Stimulated activated naive CD8-positive, alpha-beta T cell treated with anti-CD3 and anti-CD28 coated beads, Interleukin-15, Interleukin-2, amounts not matched to agents 100 ng/mL and 50 ng/mL, for 24 hours (primary cell): ENCODE measurements around the gene GAS2L2.

Experiments
- H3K27ac Mint-ChIP-seq: one replicate; pipeline ENCODE4 v1.8.0; 2021; ENCODE audit warnings: mild to moderate bottlenecking, mixed read lengths
- H3K27me3 Mint-ChIP-seq: one replicate; pipeline ENCODE4 v1.8.0; 2021; ENCODE audit warnings: mixed read lengths
- H3K36me3 Mint-ChIP-seq: one replicate; pipeline ENCODE4 v1.8.0; 2021; ENCODE audit warnings: low read depth, mixed read lengths
- H3K4me1 Mint-ChIP-seq: one replicate; pipeline ENCODE4 v1.8.0; 2021; ENCODE audit warnings: low read depth, mixed read lengths
- H3K4me3 Mint-ChIP-seq: one replicate; pipeline ENCODE4 v1.8.0; 2021; ENCODE audit warnings: mild to moderate bottlenecking, mixed read lengths
- H3K9me3 Mint-ChIP-seq: one replicate; pipeline ENCODE4 v1.8.0; 2021; ENCODE audit warnings: mixed read lengths

The GAS2L2 gene

DNA sequence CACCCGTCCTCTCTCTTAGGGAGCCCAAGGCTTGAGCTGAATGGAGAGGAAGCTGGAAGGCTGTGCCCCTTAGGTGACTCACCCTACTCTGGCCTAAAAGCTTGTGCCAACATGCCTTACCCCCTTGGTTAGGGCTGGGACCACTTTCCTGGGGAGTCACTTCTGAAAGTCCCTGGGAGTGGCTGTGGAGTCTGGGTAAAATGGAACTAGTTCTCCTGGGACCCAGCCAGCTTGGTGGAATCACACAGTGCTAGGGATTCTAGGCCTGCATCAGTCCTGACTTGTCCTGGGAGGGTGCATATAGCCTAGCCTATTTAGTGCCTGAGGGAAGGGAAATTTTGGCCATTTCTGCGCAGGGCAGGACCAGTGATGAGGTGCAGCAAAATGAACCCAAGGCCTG is 31.9 kb upstream of the GAS2L2 start:
- Mint-ChIP-seq H3K36me3 (no peaks in the 10 kb centered on the region), H3K4me3 (no peak overlapping the region), H3K27me3 (peaks cover 8% of the 10 kb centered on the region), H3K27ac (no peak overlapping the region), H3K4me1 (peaks cover 16% of the 10 kb centered on the region), H3K9me3 (no peaks in the 10 kb centered on the region)

DNA sequence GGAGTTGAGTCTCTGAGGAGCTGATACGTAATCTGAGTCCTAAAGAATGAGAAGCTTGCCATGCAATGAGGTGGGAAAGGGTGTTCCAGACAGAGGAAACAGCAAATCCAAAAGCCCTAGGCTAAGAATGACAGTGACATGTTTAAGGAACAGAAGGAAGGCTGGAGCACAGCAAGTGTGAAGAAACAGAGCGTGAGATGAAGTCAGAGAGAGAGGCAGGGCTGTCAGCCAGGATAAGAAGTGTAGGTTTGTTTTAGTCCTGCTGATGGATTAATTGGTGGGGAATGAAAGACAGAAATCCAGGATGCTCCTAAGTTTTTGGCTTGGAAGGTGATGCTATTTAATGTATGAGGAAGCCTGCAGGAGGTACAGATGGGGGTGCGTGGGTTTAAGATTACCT is 27.9 kb upstream of the GAS2L2 start:
- no peak overlapping the region for H3K27ac Mint-ChIP-seq

DNA sequence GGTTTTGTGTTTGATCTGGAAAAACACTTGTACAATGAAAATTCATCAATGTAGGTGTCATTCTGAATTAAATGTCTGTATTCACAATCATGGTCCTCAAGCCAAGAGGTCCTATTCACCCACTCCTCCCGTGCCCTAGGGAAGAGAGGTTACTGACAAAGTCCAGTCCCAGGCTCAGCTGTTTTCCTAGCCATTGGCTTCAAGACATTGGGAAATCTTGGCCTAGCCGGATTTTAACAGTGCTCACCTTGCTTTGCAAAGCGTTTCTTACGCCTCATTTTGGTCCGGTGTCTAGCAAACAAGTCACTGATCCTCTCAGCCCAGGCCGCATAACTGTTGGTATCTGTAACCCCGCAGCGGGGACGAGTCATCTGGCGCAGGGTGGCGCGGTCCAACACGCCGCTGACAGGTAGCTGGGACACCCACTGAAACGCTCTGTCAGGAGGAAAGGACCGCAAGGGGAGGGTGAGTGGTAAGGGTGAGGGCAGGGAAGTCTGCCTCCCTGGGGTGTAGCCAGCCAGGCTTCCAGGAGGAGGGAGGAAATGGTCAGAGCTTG is 25.7 kb upstream of the GAS2L2 start:
- Mint-ChIP-seq H3K9me3 (no peaks in the 10 kb centered on the region), H3K27me3 (peaks cover 8% of the 10 kb centered on the region), H3K4me1 (no peaks in the 10 kb centered on the region), H3K27ac (no peak overlapping the region), H3K36me3 (no peaks in the 10 kb centered on the region), H3K4me3 (no peak overlapping the region)

More for the DNA sequence above, 27.9 kb upstream of the GAS2L2 start:
- Mint-ChIP-seq H3K9me3 (no peaks in the 10 kb centered on the region), H3K27me3 (peaks cover 8% of the 10 kb centered on the region), H3K4me3 (no peak overlapping the region), H3K4me1 (no peaks in the 10 kb centered on the region), H3K36me3 (no peaks in the 10 kb centered on the region)

DNA sequence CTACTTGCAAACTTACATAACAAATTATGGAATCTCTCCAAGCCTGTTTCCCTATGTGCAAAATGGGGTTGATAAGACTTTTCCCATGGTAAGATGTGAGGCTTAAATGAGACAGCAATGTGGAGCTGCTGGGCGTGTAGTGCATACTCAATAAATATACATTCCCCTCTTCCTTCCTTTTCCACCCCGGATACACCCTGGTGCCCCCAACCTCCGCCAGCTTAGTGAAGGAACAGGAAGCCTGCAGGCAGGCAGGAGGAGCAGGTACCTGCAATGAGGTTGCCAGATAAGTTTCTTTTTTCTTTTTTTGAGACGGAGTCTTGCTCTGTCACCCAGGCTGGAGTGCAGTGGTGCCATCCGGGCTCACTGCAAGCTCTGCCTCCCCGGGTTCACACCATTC is 22.5 kb upstream of the GAS2L2 start:
- Mint-ChIP-seq H3K36me3 (no peaks in the 10 kb centered on the region), H3K4me1 (no peaks in the 10 kb centered on the region), H3K27ac (no peak overlapping the region), H3K4me3 (no peak overlapping the region), H3K9me3 (no peaks in the 10 kb centered on the region), H3K27me3 (no peaks in the 10 kb centered on the region)

DNA sequence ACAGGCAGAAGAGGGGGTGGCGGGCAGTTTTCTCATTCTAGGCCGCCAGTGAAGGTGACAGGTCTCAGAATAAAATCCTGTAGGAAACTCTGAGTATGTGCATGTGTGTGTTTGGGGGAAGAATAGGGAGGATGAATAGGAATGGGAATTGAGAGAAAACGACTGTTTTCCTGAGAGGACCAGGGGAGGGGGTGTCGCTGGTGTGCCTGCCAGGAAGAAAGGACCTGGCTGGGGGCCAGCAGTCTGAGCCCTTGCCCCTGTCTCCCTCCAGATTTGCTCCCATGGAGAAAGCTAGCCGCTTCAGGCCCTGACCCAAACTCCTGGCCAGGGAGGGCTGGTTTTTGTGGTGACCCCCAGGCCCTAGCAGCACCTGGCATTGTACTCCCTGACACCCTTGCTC is 22.0 kb upstream of the GAS2L2 start:
- Mint-ChIP-seq H3K27ac (no peak overlapping the region), H3K9me3 (no peaks in the 10 kb centered on the region), H3K27me3 (no peaks in the 10 kb centered on the region), H3K36me3 (no peaks in the 10 kb centered on the region), H3K4me3 (no peak overlapping the region), H3K4me1 (no peaks in the 10 kb centered on the region)

DNA sequence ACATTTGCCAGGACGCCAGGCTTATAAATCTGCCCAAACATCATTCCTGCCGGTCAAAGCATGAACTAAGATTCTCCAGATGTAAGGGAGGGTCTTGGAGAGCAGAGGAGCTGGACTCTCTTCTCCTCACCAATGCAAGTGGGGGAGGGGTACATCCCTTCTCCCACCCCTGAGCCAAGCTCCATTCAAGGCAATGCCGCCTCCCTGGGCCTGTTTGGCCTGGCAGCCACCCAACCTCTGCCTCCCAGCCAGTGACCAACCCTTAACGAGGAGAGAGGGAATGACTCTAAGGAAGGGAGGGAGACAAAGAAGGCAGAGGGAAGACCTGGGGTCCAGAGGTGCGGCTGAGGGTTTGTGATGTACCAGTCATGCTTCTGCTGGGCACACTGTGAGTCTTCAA is 21.5 kb upstream of the GAS2L2 start:
- no peaks in the 10 kb centered on the region for H3K36me3 Mint-ChIP-seq
- H3K4me3 Mint-ChIP-seq: no peak overlapping the region
- H3K27ac Mint-ChIP-seq: peak overlapping the region; percentile 36
- H3K9me3 Mint-ChIP-seq: no peaks in the 10 kb centered on the region
- no peaks in the 10 kb centered on the region for H3K27me3 Mint-ChIP-seq
- no peaks in the 10 kb centered on the region for H3K4me1 Mint-ChIP-seq

DNA sequence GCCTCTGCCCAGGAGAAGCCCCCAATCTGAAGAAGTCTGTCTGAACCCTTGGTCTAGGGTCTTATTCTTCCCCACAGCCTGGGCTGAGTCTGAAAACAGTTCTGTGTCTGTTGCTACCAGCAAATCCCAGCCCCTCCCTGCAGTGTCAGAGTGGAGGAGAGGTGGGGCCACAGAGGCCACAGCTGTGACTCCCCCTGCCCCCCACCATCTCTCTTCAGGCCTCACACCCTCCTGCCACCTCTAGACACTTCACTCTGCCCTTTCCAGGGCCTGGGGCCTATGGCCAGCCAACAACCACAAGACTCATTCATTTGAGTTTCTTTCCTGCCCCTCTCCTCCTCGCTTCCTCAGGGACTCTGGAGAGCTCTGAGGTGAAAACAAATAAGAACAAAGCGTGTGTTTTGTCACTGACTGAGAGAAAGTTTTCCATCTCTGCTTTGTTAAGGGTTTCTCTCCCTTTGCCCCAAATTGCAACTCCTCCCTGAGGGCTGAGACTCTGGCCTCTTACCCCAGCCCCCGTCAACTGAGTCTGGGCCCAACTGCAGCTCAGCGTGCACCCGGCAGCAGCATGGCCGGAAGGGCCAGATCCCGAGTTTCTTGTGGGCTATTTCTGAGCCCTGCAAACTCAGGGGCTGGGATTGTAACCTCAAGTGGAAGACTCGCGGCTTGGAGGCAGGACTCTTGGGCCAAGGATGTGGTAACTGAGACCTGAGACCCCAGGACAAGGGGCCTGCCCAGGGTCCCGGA is 20.8 kb upstream of the GAS2L2 start:
- H3K27ac Mint-ChIP-seq: no peak overlapping the region
- no peaks in the 10 kb centered on the region for H3K36me3 Mint-ChIP-seq
- H3K9me3 Mint-ChIP-seq: no peaks in the 10 kb centered on the region
- no peak overlapping the region for H3K4me3 Mint-ChIP-seq
- H3K27me3 Mint-ChIP-seq: no peaks in the 10 kb centered on the region
- H3K4me1 Mint-ChIP-seq: no peaks in the 10 kb centered on the region

DNA sequence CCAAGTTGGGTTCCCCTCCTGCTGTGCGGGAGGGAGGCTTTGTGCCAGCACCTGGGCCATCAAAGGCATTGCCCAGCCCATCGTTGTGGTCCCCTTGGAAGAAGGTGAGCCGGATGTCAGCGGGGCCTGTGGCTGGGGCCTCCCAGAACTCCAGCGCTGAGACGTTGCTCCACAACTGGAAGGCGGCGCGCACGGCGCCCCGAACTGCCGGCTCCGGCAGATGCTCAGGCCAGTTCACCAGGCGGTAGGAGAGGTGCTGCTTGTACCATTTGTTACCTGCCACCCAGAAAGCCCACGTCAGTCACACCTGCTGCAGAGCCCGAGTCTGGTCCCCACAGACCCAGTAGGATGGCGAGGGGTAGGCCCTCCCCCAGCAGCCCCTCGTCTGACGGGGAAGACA is 20.1 kb upstream of the GAS2L2 start:
- no peaks in the 10 kb centered on the region for H3K9me3 Mint-ChIP-seq

DNA sequence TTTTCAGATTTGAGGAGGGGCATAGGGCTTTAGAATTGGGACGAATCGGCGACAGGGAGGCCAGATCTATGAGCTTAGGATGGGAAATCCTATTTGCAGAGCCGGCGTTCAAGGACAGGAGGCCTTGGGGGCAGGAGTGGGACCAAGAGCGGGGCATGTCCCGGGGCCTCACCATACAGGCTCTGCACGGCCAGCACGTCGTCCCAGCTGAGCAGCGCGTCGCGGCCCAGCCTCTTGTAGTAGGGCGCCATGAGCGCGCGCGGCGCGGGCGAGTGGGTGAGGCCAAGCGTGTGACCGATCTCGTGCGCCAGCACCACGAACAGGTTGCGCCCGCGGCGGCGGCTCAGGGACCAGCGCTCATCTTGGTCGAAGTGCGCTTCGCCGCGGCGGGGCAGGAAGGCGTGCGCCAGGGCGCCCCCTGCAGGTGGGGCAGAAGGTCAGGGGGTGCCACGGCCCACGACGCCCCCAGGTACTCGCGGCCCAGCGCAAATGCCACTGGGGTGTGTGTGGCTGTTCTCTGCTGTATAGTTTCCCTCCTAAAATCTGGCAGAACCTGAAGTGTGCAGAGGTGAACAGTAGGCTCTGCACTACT is 17.0 kb upstream of the GAS2L2 start:
- no peak overlapping the region for H3K4me3 Mint-ChIP-seq
- no peaks in the 10 kb centered on the region for H3K36me3 Mint-ChIP-seq

More for the DNA sequence above, 20.1 kb upstream of the GAS2L2 start:
- no peaks in the 10 kb centered on the region for H3K27me3 Mint-ChIP-seq
- no peaks in the 10 kb centered on the region for H3K4me1 Mint-ChIP-seq
- no peak overlapping the region for H3K27ac Mint-ChIP-seq
- H3K4me3 Mint-ChIP-seq: no peak overlapping the region
- no peaks in the 10 kb centered on the region for H3K36me3 Mint-ChIP-seq

DNA sequence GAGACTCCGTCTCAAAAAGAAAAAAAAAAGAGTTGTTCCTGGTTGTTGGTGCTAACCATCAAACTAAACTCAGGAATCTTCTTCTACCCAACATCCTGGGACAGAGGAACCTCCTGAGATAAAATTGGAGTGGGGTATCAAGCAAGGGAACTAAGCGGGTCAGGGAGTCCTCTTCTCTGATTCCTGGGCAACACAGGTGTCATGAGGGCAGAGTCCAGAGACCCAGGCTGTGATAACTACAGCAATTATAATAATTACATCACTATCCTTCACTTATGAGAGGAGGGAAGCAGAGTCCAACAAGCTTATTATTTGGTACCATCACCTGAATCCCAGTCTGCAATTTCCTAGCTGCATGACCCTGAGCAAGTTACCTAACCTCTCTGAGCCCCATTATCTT is 15.8 kb upstream of the GAS2L2 start:
- no peak overlapping the region for H3K4me3 Mint-ChIP-seq

More for the DNA sequence above, 17.0 kb upstream of the GAS2L2 start:
- H3K4me1 Mint-ChIP-seq: peaks cover 2% of the 10 kb centered on the region
- H3K27me3 Mint-ChIP-seq: no peaks in the 10 kb centered on the region
- no peaks in the 10 kb centered on the region for H3K9me3 Mint-ChIP-seq
- H3K27ac Mint-ChIP-seq: no peak overlapping the region

DNA sequence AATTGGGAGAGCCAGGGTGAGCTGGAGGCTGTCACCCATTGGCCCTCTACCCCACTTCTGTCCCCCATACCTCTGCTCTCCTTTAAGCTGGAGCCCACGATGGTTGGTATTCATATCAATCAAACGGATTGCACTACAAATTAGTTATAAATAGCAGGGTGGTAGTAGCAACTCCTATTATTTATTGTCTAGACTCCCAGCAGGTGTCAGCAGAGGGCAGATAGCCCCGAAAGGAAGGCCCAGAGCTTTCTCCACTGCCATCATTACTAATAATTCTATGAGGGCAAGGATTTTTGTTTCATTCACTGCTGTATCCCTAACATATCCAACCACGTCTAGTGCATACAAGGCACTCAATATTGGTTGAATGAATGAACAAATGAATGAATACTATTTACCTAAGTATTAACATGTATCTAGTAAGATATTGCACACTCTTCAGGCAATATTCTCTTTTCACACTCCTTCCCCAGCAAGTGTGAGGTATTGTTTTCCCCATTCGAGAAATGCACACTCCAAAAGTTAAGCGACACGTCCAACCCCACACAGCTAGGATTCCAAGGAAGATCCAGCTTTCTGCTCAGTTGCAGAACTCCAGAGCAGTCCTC is 14.0 kb upstream of the GAS2L2 start:
- H3K36me3 Mint-ChIP-seq: no peaks in the 10 kb centered on the region
- no peaks in the 10 kb centered on the region for H3K9me3 Mint-ChIP-seq
- no peaks in the 10 kb centered on the region for H3K27me3 Mint-ChIP-seq
- peaks cover 8% of the 10 kb centered on the region for H3K4me1 Mint-ChIP-seq
- no peak overlapping the region for H3K4me3 Mint-ChIP-seq
- H3K27ac Mint-ChIP-seq: no peak overlapping the region

More for the DNA sequence above, 15.8 kb upstream of the GAS2L2 start:
- H3K4me1 Mint-ChIP-seq: peaks cover 8% of the 10 kb centered on the region
- no peaks in the 10 kb centered on the region for H3K36me3 Mint-ChIP-seq
- H3K27ac Mint-ChIP-seq: no peak overlapping the region
- no peaks in the 10 kb centered on the region for H3K27me3 Mint-ChIP-seq
- H3K9me3 Mint-ChIP-seq: no peaks in the 10 kb centered on the region

DNA sequence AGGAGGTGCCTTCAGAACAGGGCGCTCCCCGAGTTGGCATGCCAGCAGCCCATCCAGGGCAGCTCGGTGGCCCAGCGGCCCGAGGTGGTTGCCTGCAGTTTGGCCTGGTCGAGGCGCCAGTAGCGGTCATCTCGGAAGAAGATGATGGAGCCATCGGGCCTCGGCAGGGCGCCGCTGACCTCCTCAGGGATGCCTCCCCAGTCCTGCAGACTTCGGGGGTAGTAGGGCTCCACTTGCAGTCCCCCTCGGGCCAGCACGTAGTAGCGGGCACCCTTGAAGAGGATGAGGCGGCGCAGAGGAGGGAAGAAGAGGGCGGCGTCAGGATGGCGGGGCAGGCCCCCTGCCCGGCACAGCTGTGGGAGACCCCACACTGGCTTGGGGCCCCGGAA is 13.4 kb upstream of the GAS2L2 start:
- no peaks in the 10 kb centered on the region for H3K27me3 Mint-ChIP-seq
- H3K36me3 Mint-ChIP-seq: no peaks in the 10 kb centered on the region
- no peak overlapping the region for H3K27ac Mint-ChIP-seq
- peaks cover 8% of the 10 kb centered on the region for H3K4me1 Mint-ChIP-seq
- H3K9me3 Mint-ChIP-seq: no peaks in the 10 kb centered on the region
- H3K4me3 Mint-ChIP-seq: no peak overlapping the region

DNA sequence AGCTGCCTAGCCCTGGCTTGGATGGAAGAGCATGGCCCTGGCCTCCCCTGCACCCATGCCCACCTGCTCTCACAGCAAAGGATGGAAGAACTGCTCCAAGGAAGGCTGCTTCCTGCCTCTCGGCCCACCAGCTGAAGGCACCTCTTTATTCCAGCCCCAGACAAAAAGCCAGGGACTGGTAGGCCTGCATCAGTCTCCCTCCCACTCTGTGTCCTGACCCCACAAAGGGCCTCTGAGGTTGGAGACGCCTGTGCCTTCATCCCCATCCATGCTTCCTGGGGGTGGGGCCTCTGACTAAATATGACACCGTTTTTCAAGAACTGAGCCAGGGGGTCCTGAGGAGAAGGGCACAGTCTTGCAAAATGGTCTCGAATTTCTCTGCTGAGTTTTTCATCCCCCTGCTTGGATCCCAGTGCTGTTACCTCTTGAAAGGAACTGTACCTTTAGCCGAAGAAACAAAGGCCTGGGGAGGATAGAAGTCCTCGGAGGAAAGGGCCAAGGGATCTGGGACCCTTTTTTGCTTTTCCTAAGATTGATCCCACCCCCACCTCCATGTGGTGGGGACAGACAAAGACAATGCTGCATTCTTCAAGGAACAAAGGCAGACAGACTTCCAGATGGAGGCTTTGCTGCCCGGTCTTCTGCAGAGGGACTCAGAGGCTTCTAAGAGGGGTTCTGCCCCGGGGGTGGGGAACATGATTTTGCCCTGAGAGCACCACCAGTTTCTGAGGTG is 12.9 kb upstream of the GAS2L2 start:
- Mint-ChIP-seq H3K4me1 (peaks cover 8% of the 10 kb centered on the region), H3K27ac (no peak overlapping the region), H3K9me3 (no peaks in the 10 kb centered on the region), H3K36me3 (no peaks in the 10 kb centered on the region), H3K4me3 (no peak overlapping the region), H3K27me3 (no peaks in the 10 kb centered on the region)

DNA sequence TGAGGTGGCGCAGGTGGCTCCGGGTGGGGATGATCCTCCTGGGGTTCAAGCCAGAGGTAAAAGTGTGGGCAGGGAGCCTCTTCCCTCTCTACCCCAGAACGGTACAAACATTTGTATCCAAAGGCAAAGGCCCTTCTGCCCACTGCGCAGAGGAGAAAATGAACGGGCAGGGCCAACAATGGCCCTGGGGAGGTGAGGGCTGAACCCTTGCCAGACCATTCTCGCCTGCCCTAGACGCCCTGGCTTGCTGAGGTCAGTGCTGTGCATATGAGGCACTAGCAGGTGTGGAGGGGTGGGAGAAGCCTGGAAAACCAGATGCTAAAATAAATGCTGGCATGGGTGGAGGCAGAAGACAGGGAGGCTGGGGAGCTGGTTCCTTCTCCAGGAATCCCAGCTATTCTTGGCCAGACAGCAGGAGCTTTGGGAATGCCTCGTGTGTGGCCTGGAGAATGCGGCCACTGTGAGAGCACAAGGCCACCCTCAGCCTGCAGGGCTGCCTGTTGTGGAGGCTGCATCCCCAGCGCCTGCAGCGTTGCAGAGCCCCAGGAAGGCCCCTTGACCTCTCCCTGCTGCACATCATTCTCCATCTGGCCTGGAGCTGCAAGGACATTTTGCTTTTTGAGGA is 12.2 kb upstream of the GAS2L2 start:
- H3K27ac Mint-ChIP-seq: no peak overlapping the region

More for the DNA sequence above, 12.2 kb upstream of the GAS2L2 start:
- Mint-ChIP-seq H3K27me3 (no peaks in the 10 kb centered on the region), H3K36me3 (no peaks in the 10 kb centered on the region), H3K4me1 (peaks cover 8% of the 10 kb centered on the region), H3K9me3 (no peaks in the 10 kb centered on the region), H3K4me3 (peak overlapping the region; percentile 89)
